ENCODE measurements around the gene SPEG.

DNA sequence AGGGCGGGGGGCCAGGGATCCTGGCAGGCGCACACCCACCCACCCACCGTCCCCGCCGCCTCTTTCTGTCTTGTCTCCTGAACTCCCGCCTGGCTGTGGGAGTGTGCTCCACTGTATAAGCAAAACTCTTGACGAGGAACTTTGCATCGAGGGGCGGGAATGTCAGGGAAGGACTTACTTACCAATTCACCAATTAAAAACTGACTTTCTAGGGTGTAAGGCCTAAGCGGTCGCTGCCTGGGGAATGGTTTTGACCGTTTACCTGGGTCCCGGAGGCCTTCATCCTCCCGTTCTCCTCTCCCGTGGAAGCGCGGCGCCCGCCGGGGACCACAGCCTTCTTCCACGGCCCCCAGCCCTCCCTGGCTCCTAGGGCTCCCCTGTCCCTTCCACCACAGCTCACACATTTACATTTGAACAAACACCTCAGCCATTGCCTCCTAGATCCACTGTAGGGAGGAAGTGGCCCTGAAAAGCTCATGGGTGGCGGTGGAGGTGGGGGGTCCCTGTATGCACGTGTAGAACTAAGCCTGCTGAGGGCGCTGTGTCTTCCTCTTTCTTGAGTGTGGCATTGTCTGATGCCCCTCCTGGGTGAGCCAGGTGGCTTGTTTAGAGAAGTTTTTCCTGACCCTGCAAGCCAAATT, 88.5 kb downstream of the SPEG start:
- TF ChIP-seq POLR2A (IDR thresholded peaks at IDR 0.05) (no peak), CTCF (IDR thresholded peaks at IDR 0.05) (no peak)

Data from Peyer's patch (tissue), 4 donors.